Peyer's patch (tissue), 4 donors: ENCODE results near the gene ADORA3. TPM values are rescaled to one million over a fixed set of nuclear protein-coding genes. Genes with fewer than 3 reads are reported as not detected.

ENCODE experiments used
- DNase-seq, 3 donors: peaks; one replicate each; pipeline ENCODE4 v3.0.0-alpha.2; 2017 to 2019
- H3K27ac ChIP-seq, 4 donors: fragments of 200-600 bp; sonication (generic); one replicate each; pipeline ENCODE4 v1.5.1; 2016 to 2019
- H3K27me3 ChIP-seq, 2 donors: fragments of 200-600 bp; sonication (generic); one replicate each; pipeline ENCODE4 v1.5.1; 2019
- H3K36me3 ChIP-seq, 3 donors: fragments of 200-600 bp; sonication (generic); one replicate each; pipeline ENCODE4 v1.5.1; 2016 to 2019
- H3K4me1 ChIP-seq, 4 donors: fragments of 200-600 bp; sonication (generic); one replicate each; pipeline ENCODE4 v1.5.1; 2016 to 2019
- H3K4me3 ChIP-seq, 4 donors: fragments of 200-600 bp; sonication (generic); 1 replicate in 3 of 4; 2 replicates in 1 of 4; pipeline ENCODE4 v1.5.1; 2016 to 2019; ENCODE audit warnings: mild to moderate bottlenecking in 1 of 4
- H3K9me3 ChIP-seq, 4 donors: fragments of 200-600 bp; sonication (generic); one replicate each; pipeline ENCODE4 v1.5.1; 2016 to 2019; ENCODE audit warnings: mild to moderate bottlenecking in 1 of 4
- POLR2A ChIP-seq, 2 donors: fragments of 450-650 bp; IDR thresholded peaks; one replicate each; pipeline ENCODE4 v1.5.1; 2017; ENCODE audit warnings: antibody characterized with exemption in 2 of 2, mild to moderate bottlenecking in 2 of 2, moderate library complexity in 2 of 2
- total RNA-seq, 4 donors: library from RNA; depleted of rRNA; stranded (reverse); fragments of >200 nt; gene quantifications; one replicate each; pipeline ENCODE4 v1.1.0, GENCODE V29; 2016
- TF ChIP-seq, protein P1 (sequence below), 6 experiments: fragments of 450-650 bp in 4 of 6; fragments of 200-600 bp in 2 of 6; sonication (generic) in 1 of 6; IDR thresholded peaks; one replicate each; pipeline ENCODE4 v1.5.1; 2017 to 2019; ENCODE audit warnings: antibody characterized with exemption in 6 of 6, mild to moderate bottlenecking in 3 of 6, moderate library complexity in 1 of 6

Gene ADORA3
- total RNA-seq, 4 donors from 2014 or later: 2.3 to 14.9 (median 4.7) TPM; not detected in 1

DNA sequence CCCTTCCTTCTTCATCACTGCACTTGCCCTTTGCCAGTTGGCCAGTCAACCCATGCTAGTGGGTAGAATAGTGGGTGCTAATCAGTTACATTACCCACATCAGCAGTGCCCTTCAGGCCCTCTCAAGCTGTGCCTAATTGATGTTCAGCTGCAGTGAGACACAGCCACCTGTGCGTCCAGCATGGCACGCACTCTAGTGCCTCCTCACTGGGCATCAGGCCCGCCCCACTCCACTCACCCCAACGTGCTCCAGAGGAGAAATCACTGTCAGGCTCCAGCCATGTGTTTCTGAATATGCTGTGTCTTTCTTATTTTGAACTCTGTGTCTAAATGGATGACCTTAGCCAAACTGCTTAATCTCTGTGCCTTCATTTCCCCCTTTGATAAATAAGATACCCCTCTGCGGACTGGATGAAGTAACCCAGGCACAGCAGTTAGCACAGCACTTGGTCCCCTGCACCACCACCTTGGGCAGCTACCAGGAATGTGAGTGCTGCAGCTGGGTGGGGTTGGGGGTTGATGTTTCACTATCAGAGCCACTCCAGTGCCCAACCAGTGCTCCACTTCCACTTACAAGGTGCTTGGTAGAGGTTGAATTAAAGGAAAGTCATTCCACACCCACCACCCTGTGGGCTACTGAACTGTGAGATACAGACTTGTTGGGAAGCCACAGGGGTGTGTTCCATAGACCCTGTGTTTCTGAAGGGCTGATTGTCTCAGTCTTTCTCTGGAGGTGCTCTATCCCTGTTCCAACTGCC lies 8.9 kb upstream of the ADORA3 start:
- Histone ChIP-seq H3K27me3 (no peaks in the 10 kb centered on the region), H3K27ac (peak overlapping the region in 1 of 4 donors; percentile 2), H3K4me3 (no peak overlapping the region), H3K9me3 (no peaks in the 10 kb centered on the region), H3K4me1 (peaks cover 3 to 43% (median 22%) of the 10 kb centered on the region in 4 donors), H3K36me3 (no peaks in the 10 kb centered on the region)
- TF ChIP-seq, protein P1, sequence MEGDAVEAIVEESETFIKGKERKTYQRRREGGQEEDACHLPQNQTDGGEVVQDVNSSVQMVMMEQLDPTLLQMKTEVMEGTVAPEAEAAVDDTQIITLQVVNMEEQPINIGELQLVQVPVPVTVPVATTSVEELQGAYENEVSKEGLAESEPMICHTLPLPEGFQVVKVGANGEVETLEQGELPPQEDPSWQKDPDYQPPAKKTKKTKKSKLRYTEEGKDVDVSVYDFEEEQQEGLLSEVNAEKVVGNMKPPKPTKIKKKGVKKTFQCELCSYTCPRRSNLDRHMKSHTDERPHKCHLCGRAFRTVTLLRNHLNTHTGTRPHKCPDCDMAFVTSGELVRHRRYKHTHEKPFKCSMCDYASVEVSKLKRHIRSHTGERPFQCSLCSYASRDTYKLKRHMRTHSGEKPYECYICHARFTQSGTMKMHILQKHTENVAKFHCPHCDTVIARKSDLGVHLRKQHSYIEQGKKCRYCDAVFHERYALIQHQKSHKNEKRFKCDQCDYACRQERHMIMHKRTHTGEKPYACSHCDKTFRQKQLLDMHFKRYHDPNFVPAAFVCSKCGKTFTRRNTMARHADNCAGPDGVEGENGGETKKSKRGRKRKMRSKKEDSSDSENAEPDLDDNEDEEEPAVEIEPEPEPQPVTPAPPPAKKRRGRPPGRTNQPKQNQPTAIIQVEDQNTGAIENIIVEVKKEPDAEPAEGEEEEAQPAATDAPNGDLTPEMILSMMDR (IDR thresholded peaks at IDR 0.05): no peak
- TF ChIP-seq POLR2A (IDR thresholded peaks at IDR 0.05): no peak
- no peak for DNase-seq

- no peak for DNase-seq
- peak overlapping the region in 1 of 4 donors; percentile 2 for H3K27ac ChIP-seq
- H3K4me1 ChIP-seq: peaks cover 6 to 40% (median 24%) of the 10 kb centered on the region in 4 donors
- H3K9me3 ChIP-seq: no peaks in the 10 kb centered on the region
- H3K4me3 ChIP-seq: no peak overlapping the region
- TF ChIP-seq, protein P1 (IDR thresholded peaks at IDR 0.05): no peak
- TF ChIP-seq POLR2A (IDR thresholded peaks at IDR 0.05): no peak
- no peaks in the 10 kb centered on the region for H3K36me3 ChIP-seq
- no peaks in the 10 kb centered on the region for H3K27me3 ChIP-seq
These were observed 7.9 kb upstream of the ADORA3 start for GRCh38 chr1:111511370-111511769.

GRCh38 chr1:111509997-111510375 lies 6.6 kb upstream of the ADORA3 start:
- Histone ChIP-seq H3K4me3 (no peak overlapping the region), H3K9me3 (no peaks in the 10 kb centered on the region), H3K4me1 (peaks cover 6 to 40% (median 21%) of the 10 kb centered on the region in 4 donors), H3K27me3 (no peaks in the 10 kb centered on the region), H3K36me3 (no peaks in the 10 kb centered on the region), H3K27ac (peak overlapping the region in 1 of 4 donors; percentile 95)
- DNase-seq: no peak
- TF ChIP-seq, protein P1 (IDR thresholded peaks at IDR 0.05): no peak
- no peak for TF ChIP-seq POLR2A (IDR thresholded peaks at IDR 0.05)

GRCh38 chr1:111507411-111508201 lies 4.2 kb upstream of the ADORA3 start:
- DNase-seq: peak; percentile 80 to 93 (median 86)
- Histone ChIP-seq H3K9me3 (no peaks in the 10 kb centered on the region), H3K27me3 (no peaks in the 10 kb centered on the region), H3K36me3 (no peaks in the 10 kb centered on the region), H3K27ac (peak overlapping the region; percentile 95 to 97 (median 96)), H3K4me1 (peaks cover 6 to 36% (median 31%) of the 10 kb centered on the region in 4 donors), H3K4me3 (peak overlapping the region; percentile 28 to 48 (median 38))
- no peak for TF ChIP-seq POLR2A (IDR thresholded peaks at IDR 0.05)
- TF ChIP-seq, protein P1 (IDR thresholded peaks at IDR 0.05): peak in 2 of 6 experiments; percentile 6 to 13

DNA sequence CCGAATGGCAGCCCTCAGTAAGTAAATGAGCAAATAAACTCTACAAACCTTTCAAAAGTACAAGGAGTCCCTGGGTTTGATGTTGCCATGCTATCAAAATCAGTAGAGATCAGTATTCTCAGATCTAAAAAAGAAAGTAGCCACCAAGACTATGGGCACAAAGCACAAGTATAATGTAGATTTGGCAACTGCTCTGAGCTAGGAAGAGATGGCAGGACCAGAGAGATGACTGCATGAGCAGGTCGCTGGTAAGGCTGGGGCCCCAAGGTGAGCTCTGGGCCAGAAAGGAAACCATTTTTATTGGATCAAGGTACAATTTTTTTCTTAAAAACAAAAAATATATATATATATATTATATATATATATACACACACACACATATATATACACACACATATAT lies 3.1 kb upstream of the ADORA3 start:
- Histone ChIP-seq H3K9me3 (no peaks in the 10 kb centered on the region), H3K36me3 (no peaks in the 10 kb centered on the region), H3K27me3 (no peaks in the 10 kb centered on the region), H3K27ac (peak overlapping the region; percentile 30 to 97 (median 82)), H3K4me1 (peaks cover 6 to 36% (median 28%) of the 10 kb centered on the region in 4 donors), H3K4me3 (no peak overlapping the region)
- DNase-seq: no peak
- TF ChIP-seq POLR2A (IDR thresholded peaks at IDR 0.05): no peak
- TF ChIP-seq, protein P1 (IDR thresholded peaks at IDR 0.05): no peak
